Subcutaneous abdominal adipose tissue (tissue), 5 donors: ENCODE results near the gene AP1G2.

ENCODE experiments used
- H3K27ac ChIP-seq: one replicate; pipeline ENCODE4 v1.7.0; 2013; ENCODE audit warnings: low read depth, mild to moderate bottlenecking, inconsistent platforms, low read length, moderate library complexity
- H3K27me3 ChIP-seq, 5 donors: one replicate each; pipeline ENCODE4 v1.7.0; 2013; ENCODE audit warnings: low read length in 5 of 5, inconsistent platforms in 1 of 5; ENCODE audit not compliant: control insufficient read depth in 5 of 5, insufficient read depth in 4 of 5
- H3K36me3 ChIP-seq, 5 donors: one replicate each; pipeline ENCODE4 v1.7.0; 2013; ENCODE audit warnings: low read length in 5 of 5; ENCODE audit not compliant: control insufficient read depth in 5 of 5, insufficient read depth in 5 of 5
- H3K4me1 ChIP-seq, 5 donors: one replicate each; pipeline ENCODE4 v1.7.0; 2013; ENCODE audit warnings: low read length in 5 of 5, mild to moderate bottlenecking in 3 of 5, moderate library complexity in 1 of 5; ENCODE audit not compliant: control insufficient read depth in 5 of 5, insufficient read depth in 5 of 5
- H3K4me3 ChIP-seq, 5 donors: one replicate each; pipeline ENCODE4 v1.7.0; 2013; ENCODE audit warnings: low read length in 5 of 5, low read depth in 1 of 5
- H3K9ac ChIP-seq, 5 donors: one replicate each; pipeline ENCODE4 v1.7.0; 2013; ENCODE audit warnings: low read length in 5 of 5, mild to moderate bottlenecking in 4 of 5, moderate library complexity in 3 of 5
- H3K9me3 ChIP-seq, 5 donors: one replicate each; pipeline ENCODE4 v1.7.0; 2013; ENCODE audit warnings: low read length in 5 of 5; ENCODE audit not compliant: control insufficient read depth in 5 of 5
- donor health status: healthy.
- donor health status: healthy.
- donor health status: healthy.
- donor health status: healthy.
- donor health status: healthy.

Gene AP1G2

DNA sequence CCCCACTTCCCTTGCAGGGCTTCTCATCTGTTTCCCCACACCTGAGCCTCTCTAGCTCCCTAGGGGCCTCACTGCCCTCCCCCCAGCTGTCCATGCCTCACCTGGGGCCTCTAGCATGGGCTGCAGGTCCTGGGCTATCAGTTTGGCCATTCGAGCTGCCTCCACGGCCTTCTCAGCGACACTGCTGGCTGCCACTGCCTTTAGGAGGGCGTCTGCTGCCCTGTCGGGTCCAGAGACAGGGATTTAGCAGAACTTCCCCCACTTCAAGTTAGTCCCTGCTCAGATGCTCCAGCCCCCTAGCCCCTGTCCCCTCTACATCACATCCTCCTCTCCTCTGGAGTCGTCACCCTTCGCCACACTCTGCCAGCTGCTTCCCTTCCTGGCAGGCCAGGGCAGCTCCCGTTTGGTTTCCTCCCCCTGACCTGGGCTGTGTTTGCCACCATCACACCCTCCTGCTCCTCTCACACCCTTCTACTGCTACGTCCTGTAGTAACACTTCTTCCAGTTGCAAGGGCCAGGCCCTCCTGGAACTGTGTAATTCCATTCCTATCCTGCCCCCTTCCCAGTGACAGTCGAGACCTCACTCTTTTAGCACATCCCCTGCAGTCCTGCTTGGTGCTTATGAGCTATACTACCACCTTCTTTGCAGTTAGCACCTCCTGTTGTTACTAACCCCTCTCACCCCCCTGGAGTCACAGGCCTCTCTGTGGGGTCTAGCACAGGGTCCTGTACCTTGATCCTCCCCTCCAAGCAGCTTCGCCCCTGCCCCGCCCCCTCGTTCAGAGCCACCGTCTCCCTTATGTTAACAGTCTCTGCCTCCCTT, 4.3 kb upstream of the AP1G2 start:
- H3K4me3 ChIP-seq, result no peak overlapping the region
- H3K9me3 ChIP-seq, result no peaks in the 10 kb centered on the region
- no peaks in the 10 kb centered on the region for H3K36me3 ChIP-seq
- H3K27me3 ChIP-seq, result peaks cover 20 to 50% (median 29%) of the 10 kb centered on the region in 5 donors
- peaks cover 0 to 50% (median 20%) of the 10 kb centered on the region in 5 donors for H3K4me1 ChIP-seq
- no peak overlapping the region for H3K27ac ChIP-seq
- H3K9ac ChIP-seq, result no peak overlapping the region

DNA sequence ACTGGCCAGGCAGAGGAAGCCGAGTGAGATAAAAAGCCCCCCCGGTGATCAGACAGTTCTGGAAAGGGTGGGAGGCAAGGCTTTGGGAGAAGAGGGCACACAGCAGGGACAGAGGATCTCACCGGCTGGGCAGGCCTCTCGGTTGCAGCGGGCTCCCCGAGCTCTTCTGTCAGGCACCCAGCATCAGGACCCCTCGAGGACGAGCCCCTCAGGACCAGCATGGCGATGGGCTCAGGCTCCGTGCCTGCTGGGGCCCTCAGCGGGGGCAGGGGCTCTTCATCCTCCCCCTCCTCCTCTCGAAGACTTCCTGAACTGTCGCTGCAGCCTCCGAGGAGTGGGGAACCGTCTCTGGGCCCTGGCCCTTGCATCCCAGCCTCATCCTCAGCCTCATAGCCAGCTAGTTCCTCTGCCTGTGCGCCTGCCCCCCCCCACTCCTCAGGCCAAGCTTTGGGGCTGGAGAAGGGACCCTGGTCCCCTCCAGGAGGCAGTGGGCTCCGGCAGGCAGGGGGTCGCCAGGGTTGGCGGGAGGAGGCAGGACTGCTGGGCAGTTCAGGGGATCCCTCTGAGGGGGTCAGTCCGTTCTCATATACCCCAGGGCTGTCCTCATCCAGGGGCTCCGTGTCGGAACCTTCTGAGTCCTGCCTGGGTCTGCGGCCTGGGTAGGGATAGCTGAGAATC, 3.4 kb upstream of the AP1G2 start:
- peaks cover 0 to 2% (median 0%) of the 10 kb centered on the region in 5 donors for H3K36me3 ChIP-seq
- H3K4me3 ChIP-seq, result no peak overlapping the region
- H3K4me1 ChIP-seq, result peaks cover 0 to 46% (median 20%) of the 10 kb centered on the region in 5 donors
- H3K27me3 ChIP-seq, result peaks cover 12 to 40% (median 20%) of the 10 kb centered on the region in 5 donors
- no peaks in the 10 kb centered on the region for H3K9me3 ChIP-seq
- H3K27ac ChIP-seq, result no peak overlapping the region
- peak overlapping the region in 1 of 5 donors; percentile 10 for H3K9ac ChIP-seq

DNA sequence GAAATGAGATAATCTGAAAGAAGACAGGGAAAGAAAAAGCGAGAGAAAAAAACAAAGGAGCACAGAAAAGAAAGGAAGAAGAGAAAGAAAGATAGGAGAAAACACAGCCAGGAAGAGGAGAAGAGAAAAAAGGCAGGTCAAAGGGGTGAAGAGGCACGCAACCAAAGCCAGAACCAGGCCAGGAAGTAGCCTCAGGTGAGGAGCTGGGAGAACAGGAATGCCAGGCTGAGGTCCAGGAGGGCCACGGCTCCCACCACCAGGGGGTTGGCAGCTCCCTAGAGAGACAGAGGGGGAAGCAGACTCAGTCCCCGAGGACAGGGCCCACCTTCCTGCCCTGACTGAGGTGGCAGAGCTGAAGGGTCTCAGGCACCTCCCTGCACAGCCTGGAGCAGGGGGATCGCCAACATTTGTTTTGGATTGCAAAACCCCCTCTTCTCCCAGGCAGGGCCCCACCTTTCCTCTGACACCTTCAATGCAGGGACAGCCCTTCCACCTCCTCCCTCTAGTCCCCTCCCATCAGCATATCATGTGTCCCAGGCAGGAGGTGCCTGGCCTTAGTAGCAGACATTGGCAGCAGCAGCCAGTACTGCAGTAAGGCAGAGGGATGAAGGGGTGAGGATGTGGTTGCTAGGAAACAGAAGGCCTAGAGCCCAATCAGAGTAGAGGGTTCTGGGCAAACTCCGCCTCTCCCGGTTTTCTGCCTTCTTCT, 2.0 kb upstream of the AP1G2 start:
- Histone ChIP-seq H3K4me3 (no peak overlapping the region), H3K36me3 (peaks cover 0 to 14% (median 0%) of the 10 kb centered on the region in 5 donors), H3K9me3 (no peaks in the 10 kb centered on the region), H3K9ac (no peak overlapping the region), H3K27me3 (peaks cover 0 to 29% (median 10%) of the 10 kb centered on the region in 5 donors), H3K27ac (no peak overlapping the region), H3K4me1 (peaks cover 0 to 46% (median 20%) of the 10 kb centered on the region in 5 donors)

DNA sequence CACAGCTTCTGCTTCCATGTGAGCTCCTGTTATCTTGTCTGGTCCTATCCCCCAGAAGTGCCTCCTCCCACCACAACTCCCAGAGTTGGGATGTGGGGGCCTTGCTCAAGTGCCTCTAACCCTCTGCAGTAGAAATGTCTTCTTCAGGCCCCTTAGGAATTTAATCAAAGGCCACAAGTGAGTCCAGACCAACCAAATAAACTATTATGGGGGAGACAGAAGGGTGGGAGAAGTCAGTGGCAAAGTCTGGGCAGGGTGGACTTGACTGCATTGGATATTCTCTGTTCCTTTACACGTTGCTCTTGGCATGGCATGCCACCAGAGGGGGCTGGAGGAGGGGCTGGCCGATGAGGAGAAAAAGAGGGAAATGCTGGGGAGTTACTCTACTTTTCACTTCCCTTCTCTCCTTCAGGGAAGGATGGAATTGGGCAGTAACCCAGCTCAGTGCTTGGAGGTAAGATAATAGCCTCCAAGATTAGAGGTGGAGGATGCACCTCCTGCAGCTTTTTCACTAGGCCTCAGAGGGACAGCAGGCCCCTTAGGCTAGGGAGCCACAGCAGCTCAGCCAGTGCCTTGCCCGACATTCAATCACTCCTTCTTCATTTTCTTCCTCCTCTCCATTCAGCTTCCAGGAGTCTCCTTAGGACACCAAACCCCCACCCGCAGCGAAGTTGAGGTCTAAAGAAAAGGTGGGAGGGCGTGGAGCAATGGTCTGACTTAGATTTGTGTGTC, 1.2 kb upstream of the AP1G2 start:
- H3K27me3 ChIP-seq, result peaks cover 0 to 29% (median 10%) of the 10 kb centered on the region in 5 donors
- H3K4me3 ChIP-seq, result no peak overlapping the region
- no peak overlapping the region for H3K9ac ChIP-seq
- peaks cover 0 to 20% (median 3%) of the 10 kb centered on the region in 5 donors for H3K36me3 ChIP-seq
- H3K9me3 ChIP-seq, result no peaks in the 10 kb centered on the region
- peaks cover 0 to 46% (median 20%) of the 10 kb centered on the region in 5 donors for H3K4me1 ChIP-seq
- H3K27ac ChIP-seq, result no peak overlapping the region

DNA sequence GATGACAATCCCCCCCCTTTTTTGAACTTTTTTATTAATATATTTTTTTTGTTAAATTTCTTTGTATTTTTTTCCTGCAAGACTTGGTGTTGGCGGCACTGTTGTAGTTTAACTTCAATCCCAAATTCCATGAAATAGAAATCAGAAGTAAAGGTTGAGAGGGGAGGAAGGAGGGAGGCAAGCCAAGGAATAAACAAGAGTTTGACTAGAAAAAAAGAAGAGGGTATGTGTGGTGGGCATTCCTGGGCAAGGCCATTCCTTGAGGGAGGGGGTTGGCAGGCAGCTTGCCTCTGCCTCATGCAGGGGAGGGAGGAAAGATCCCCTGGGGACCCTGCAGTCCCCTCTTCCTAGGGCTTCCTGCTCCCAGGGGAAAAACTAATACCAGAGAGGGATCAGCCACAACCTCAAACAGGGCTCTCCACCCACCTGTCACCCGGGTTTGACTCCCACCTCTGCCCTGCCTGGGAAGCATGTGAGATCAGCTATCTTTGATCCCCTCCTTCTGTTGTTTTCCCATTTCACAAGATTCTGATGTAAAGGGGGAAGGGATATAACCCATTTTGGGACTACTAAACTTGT, 519 bp upstream of the AP1G2 start:
- Histone ChIP-seq H3K4me3 (peak overlapping the region in 2 of 5 donors; percentile 74 to 86), H3K4me1 (peaks cover 0 to 44% (median 20%) of the 10 kb centered on the region in 5 donors), H3K9ac (peak overlapping the region in 4 of 5 donors; percentile 78 to 85 (median 82)), H3K27me3 (peaks cover 0 to 25% (median 10%) of the 10 kb centered on the region in 5 donors), H3K27ac (no peak overlapping the region), H3K36me3 (peaks cover 0 to 22% (median 4%) of the 10 kb centered on the region in 5 donors), H3K9me3 (no peaks in the 10 kb centered on the region)

DNA sequence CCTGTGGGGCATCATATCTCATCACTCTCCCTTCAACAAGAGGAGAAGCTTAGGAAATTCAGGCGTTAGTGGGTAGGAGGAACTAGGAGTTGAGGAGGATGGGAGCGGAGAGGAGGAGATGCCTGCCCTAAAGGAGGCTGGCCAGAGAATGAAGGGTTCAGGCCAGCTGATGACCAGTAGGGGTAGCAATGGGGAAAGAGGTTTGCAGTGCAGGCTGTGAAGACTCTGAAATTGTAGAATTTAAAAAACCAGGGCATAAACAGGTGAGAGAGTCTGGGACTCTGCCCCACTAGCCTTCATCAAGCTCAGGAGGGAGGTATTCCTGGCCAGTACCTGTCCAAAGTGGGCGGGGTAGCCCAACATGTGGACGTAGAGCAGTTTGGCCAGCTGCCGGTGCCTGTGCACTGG, 809 bp downstream of the AP1G2 start:
- peak overlapping the region; percentile 61 to 86 (median 75) for H3K4me3 ChIP-seq
- H3K27ac ChIP-seq, result no peak overlapping the region
- H3K9me3 ChIP-seq, result no peaks in the 10 kb centered on the region
- H3K36me3 ChIP-seq, result peaks cover 0 to 27% (median 7%) of the 10 kb centered on the region in 5 donors
- peaks cover 0 to 14% (median 3%) of the 10 kb centered on the region in 5 donors for H3K27me3 ChIP-seq
- peaks cover 0 to 32% (median 19%) of the 10 kb centered on the region in 5 donors for H3K4me1 ChIP-seq
- peak overlapping the region; percentile 63 to 85 (median 80) for H3K9ac ChIP-seq

DNA sequence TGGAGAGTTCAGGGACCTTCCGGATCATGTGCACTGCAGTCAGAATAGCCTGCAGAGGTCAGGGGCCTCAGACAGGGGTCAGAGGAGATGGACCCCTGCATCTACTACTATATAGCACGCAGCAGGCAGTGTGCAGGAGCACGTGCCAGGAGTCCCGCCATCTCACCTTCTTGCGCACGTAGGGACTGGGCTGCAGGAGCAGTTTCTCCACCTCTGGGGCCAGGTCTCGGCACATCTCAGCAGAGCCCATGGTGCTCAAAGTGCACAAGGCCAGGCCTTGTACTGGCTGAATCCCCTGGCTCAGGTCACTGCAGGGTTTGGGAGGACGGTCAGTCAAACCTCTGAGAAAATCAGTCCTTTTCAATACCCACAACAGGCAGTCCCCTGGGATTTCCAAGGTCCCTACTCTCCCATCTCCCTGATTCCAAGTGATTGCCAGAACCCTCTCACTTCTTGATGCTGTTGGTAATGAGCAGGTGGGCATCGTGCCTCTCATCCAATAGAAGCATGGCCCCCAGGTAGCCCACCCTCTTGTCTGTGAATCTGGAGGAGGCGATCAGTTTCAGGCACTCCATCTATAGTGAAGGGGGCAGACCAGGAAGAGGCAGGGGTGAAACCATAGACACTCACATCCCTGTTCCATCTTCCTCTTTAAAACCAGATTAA, 1.3 kb downstream of the AP1G2 start:
- peak overlapping the region in 1 of 5 donors; percentile 61 for H3K4me3 ChIP-seq
- H3K9ac ChIP-seq, result peak overlapping the region in 2 of 5 donors; percentile 83 to 85
- H3K9me3 ChIP-seq, result no peaks in the 10 kb centered on the region
- peaks cover 0 to 33% (median 8%) of the 10 kb centered on the region in 5 donors for H3K36me3 ChIP-seq
- H3K27ac ChIP-seq, result no peak overlapping the region
- H3K4me1 ChIP-seq, result peaks cover 0 to 26% (median 17%) of the 10 kb centered on the region in 5 donors
- H3K27me3 ChIP-seq, result peaks cover 0 to 10% (median 0%) of the 10 kb centered on the region in 5 donors

DNA sequence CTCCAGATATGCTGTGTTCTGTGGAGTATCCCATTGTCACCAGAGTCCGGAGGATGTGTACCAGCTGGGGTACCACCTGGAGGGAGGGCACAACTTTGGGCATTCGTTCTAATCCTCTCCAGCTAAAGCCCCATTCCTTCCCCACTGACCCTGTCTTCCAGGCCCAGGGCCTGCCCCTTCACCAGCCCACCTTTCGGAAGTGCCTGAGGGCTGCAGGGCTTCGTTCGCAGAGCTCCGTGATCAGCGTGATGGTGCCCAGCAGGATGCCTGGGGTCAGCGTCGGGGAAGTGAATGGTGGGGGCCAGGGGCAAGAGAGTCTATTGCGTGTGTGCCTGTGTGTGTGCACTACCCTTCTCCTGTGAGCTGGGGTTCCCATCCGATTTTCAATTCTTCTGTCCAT, 2.0 kb downstream of the AP1G2 start:
- Histone ChIP-seq H3K9me3 (no peaks in the 10 kb centered on the region), H3K9ac (no peak overlapping the region), H3K27me3 (peaks cover 0 to 4% (median 0%) of the 10 kb centered on the region in 5 donors), H3K4me1 (peaks cover 0 to 22% (median 17%) of the 10 kb centered on the region in 5 donors), H3K27ac (no peak overlapping the region), H3K4me3 (no peak overlapping the region), H3K36me3 (peaks cover 0 to 38% (median 8%) of the 10 kb centered on the region in 5 donors)
